Peyer's patch (tissue), 4 donors: ENCODE data around the gene SCN5A.

Experiments
- POLR2A ChIP-seq, 2 donors: fragments of 450-650 bp; IDR thresholded peaks; one replicate each; pipeline ENCODE4 v1.5.1; 2017; ENCODE audit warnings: antibody characterized with exemption in 2 of 2, mild to moderate bottlenecking in 2 of 2, moderate library complexity in 2 of 2
- TF ChIP-seq, protein P1 (sequence below), 6 experiments: fragments of 450-650 bp in 4 of 6; fragments of 200-600 bp in 2 of 6; sonication (generic) in 1 of 6; IDR thresholded peaks; one replicate each; pipeline ENCODE4 v1.5.1; 2017 to 2019; ENCODE audit warnings: antibody characterized with exemption in 6 of 6, mild to moderate bottlenecking in 3 of 6, moderate library complexity in 1 of 6

GRCh38 chr3:38645076-38645475 is 4.4 kb downstream of the SCN5A start:
- TF ChIP-seq POLR2A (IDR thresholded peaks at IDR 0.05), result no peak
- TF ChIP-seq, protein P1, sequence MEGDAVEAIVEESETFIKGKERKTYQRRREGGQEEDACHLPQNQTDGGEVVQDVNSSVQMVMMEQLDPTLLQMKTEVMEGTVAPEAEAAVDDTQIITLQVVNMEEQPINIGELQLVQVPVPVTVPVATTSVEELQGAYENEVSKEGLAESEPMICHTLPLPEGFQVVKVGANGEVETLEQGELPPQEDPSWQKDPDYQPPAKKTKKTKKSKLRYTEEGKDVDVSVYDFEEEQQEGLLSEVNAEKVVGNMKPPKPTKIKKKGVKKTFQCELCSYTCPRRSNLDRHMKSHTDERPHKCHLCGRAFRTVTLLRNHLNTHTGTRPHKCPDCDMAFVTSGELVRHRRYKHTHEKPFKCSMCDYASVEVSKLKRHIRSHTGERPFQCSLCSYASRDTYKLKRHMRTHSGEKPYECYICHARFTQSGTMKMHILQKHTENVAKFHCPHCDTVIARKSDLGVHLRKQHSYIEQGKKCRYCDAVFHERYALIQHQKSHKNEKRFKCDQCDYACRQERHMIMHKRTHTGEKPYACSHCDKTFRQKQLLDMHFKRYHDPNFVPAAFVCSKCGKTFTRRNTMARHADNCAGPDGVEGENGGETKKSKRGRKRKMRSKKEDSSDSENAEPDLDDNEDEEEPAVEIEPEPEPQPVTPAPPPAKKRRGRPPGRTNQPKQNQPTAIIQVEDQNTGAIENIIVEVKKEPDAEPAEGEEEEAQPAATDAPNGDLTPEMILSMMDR (IDR thresholded peaks at IDR 0.05), result no peak
